Measurements from ENCODE around the gene ARSG.
"Not testable (repeated sequence)": the region's sequence is repeated elsewhere in the genome, so short reads cannot be mapped to it uniquely, and the experiment has no call there.

Gene ARSG

DNA sequence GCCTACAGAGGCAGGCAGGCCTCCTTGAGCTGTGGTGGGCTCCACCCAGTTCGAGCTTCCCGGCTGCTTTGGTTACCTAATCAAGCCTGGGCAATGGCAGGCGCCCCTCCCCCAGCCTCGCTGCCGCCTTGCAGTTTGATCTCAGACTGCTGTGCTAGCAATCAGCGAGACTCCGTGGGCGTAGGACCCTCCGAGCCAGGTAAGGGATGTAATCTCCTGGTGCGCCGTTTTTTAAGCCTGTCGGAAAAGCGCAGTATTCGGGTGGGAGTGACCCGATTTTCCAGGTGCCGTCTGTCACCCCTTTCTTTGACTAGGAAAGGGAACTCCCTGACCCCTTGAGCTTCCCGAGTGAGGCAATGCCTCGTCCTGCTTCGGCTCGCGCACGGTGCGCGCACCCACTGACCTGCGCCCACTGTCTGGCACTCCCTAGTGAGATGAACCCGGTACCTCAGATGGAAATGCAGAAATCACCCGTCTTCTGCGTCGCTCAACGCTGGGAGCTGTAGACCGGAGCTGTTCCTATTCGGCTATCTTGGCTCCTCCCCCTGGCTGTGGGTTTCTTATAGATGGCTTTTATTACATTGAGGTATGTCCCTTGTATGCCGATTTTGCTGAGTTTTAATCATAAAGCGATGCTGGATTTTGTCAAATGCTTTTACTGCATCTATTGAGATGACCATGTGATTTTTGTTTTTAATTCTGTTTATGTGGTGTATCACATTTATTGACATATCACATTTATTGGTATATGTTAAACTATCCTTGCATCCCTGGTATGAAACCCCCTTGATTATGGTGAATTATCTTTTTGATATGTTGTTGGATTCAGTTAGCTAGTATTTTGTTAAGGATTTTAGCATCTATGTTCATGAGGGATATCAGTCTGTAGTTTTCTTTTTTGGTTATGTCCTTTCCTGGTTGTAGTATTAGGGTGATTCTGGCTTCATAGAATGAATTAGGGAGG lies 122.6 kb downstream of the ARSG start:
- POLR2A ChIA-PET; CTCF ChIA-PET; DNase-seq (ENCODE audit: extremely low spot score): not testable (repeated sequence)
- TF ChIP-seq, protein P1, sequence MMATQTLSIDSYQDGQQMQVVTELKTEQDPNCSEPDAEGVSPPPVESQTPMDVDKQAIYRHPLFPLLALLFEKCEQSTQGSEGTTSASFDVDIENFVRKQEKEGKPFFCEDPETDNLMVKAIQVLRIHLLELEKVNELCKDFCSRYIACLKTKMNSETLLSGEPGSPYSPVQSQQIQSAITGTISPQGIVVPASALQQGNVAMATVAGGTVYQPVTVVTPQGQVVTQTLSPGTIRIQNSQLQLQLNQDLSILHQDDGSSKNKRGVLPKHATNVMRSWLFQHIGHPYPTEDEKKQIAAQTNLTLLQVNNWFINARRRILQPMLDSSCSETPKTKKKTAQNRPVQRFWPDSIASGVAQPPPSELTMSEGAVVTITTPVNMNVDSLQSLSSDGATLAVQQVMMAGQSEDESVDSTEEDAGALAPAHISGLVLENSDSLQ (IDR thresholded peaks at IDR 0.05), result 0 out of 2 replicates have a peak, but pooled peaks have one; percentile 3
- TF ChIP-seq L3MBTL2 (conservative IDR thresholded peaks at IDR 0.05), result peak; percentile 48

DNA sequence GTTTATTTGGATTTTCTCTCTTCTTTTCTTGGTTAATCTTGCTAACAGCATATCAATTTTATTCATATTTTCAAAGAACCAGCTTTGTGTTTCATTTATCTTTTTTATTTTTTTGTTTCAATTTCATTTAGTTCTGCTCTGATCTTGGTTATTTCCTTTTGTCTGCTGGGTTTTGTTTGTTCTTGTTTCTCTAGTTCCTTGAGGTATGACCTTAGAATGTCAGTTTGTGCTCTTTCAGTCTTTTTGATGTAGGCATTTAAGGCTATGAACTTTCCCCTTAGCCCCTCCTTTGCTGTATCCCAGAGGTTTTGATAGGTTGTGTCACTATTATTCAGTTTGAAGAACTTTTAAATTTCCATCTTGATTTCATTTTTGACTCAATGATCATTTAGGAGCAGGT lies 123.6 kb downstream of the ARSG start:
- DNase-seq (ENCODE audit: extremely low spot score); CTCF ChIA-PET; POLR2A ChIA-PET: not testable (repeated sequence)

DNA sequence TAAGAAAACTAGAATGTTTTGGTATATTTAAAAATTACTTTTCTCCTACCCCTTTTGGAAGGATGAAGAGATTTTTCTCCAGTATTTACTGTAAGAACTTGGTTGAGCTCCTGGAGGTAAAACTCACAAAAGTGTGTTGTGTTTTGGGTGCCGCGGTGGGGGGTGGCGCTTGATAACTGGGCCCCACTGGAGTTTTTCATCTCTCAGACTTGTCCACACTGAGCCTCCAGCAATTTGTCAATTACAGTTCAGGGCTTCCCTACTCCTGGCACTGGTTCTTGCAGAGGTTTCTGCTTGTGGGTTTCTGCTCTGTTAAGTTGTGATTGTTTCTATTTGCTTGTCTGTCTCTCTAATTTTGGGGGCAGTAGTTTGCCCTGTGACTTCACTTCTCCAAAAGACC lies 126.0 kb downstream of the ARSG start:
- ChIA-PET CTCF (interaction anchor here (1.0 to 1.4 kb wide), 2 partner anchors 14 to 18 kb away, joined by 3 to 4 read pairs; no protein-coding TSS in a partner anchor), POLR2A (no interaction called here)
- TF ChIP-seq, protein P1 (IDR thresholded peaks at IDR 0.05), result no peak
- TF ChIP-seq ZNF384 (IDR thresholded peaks at IDR 0.05), result 0 out of 2 replicates have a peak, but pooled peaks have one; percentile 27

DNA sequence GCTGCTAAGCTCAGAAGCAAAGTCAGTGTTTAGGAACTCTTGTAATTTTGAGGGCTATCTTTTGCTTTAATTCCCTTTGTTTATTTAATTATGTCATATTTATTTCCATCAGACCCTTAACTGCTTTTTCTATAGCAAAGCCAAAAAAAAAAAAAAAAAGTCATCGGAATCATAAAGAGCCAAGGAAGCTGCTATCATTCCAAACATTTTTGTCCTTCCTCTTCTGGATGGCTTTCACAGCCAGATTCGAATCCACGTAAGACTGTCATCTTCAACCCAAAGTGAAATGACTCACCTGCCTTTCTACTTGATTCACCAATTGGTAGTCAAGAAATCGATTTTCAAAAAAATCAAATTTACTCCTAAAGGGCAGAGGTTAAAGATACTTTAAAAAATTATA lies 127.6 kb downstream of the ARSG start:
- POLR2A ChIA-PET, result interaction anchor here (0.9 kb wide), 1 partner anchor 755 kb away, joined by 3 read pairs; no protein-coding TSS in a partner anchor
- CTCF ChIA-PET, result interaction anchor here (1.0 kb wide), 1 partner anchor 18 kb away, joined by 3 read pairs; no protein-coding TSS in a partner anchor
- TF ChIP-seq LEF1 (IDR thresholded peaks at IDR 0.05; ENCODE audit: borderline replicate concordance) (no peak), ELF4 (IDR thresholded peaks at IDR 0.05) (no peak), ZNF384 (IDR thresholded peaks at IDR 0.05) (no peak), FOXK2 (IDR thresholded peaks at IDR 0.05) (no peak), CTBP1 (IDR thresholded peaks at IDR 0.05; ENCODE audit: borderline replicate concordance) (no peak), FOXM1 (IDR thresholded peaks at IDR 0.05; ENCODE audit: borderline replicate concordance) (no peak), BHLHE40 (IDR thresholded peaks at IDR 0.05; ENCODE audit: borderline replicate concordance) (no peak), ARNT (IDR thresholded peaks at IDR 0.05) (no peak), SUZ12 (IDR thresholded peaks at IDR 0.05) (no peak), HDGF (IDR thresholded peaks at IDR 0.05; ENCODE audit: borderline replicate concordance) (no peak), FOXA1 (IDR thresholded peaks at IDR 0.05) (no peak), L3MBTL2 (conservative IDR thresholded peaks at IDR 0.05) (no peak), NFRKB (IDR thresholded peaks at IDR 0.05) (no peak), TARDBP (IDR thresholded peaks at IDR 0.05) (no peak), SP1 (IDR thresholded peaks at IDR 0.05) (no peak)
- TF ChIP-seq, protein P1 (IDR thresholded peaks at IDR 0.05), result no peak
- no peak for DNase-seq (ENCODE audit: extremely low spot score)

More for the DNA sequence above, 126.0 kb downstream of the ARSG start:
- DNase-seq (ENCODE audit: extremely low spot score), result no peak

DNA sequence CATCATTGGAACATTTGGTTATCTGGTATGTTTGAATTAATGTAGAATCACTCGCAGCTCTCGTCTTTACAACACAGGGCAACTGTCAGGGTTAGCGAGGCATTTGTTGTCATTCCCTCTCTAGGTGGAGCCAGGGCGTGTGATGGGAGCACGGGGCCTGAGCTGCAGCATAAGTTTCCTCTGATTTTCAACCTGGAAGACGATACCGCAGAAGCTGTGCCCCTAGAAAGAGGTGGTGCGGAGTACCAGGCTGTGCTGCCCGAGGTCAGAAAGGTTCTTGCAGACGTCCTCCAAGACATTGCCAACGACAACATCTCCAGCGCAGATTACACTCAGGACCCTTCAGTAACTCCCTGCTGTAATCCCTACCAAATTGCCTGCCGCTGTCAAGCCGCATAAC lies 128.8 kb downstream of the ARSG start:
- POLR2A ChIA-PET, result no interaction called here
- CTCF ChIA-PET, result no interaction called here
- no peak for DNase-seq (ENCODE audit: extremely low spot score)
- TF ChIP-seq FOXA1 (IDR thresholded peaks at IDR 0.05) (no peak), HDGF (IDR thresholded peaks at IDR 0.05; ENCODE audit: borderline replicate concordance) (no peak), ZNF384 (IDR thresholded peaks at IDR 0.05) (no peak), SUZ12 (IDR thresholded peaks at IDR 0.05) (no peak), ELF4 (IDR thresholded peaks at IDR 0.05) (no peak), CTBP1 (IDR thresholded peaks at IDR 0.05; ENCODE audit: borderline replicate concordance) (no peak), NFRKB (IDR thresholded peaks at IDR 0.05) (no peak), L3MBTL2 (conservative IDR thresholded peaks at IDR 0.05) (no peak), TARDBP (IDR thresholded peaks at IDR 0.05) (no peak), LEF1 (IDR thresholded peaks at IDR 0.05; ENCODE audit: borderline replicate concordance) (no peak)
- TF ChIP-seq, protein P1 (IDR thresholded peaks at IDR 0.05), result no peak

DNA sequence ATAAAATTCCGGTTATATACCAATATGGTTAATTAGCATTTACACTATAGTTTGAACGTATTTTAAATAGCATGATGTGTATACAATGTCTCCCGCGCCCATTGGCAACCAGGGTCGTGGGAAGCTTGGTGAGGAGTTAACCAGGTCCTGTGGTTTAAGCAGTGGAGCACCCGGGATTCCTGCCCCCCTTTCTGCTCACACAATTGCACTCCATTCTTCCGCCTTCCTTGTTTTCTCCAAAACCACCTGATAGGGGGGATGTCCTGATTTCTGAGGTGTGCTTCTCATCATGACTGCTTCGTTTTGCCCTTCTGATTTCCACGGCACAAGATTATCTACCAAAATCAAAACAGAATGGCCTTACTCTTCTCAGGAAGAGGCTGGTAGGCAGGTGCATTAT lies 130.2 kb downstream of the ARSG start:
- DNase-seq (ENCODE audit: extremely low spot score), result no peak
- TF ChIP-seq SUZ12 (IDR thresholded peaks at IDR 0.05) (no peak), ELF4 (IDR thresholded peaks at IDR 0.05) (no peak), FOXK2 (IDR thresholded peaks at IDR 0.05) (no peak), NFRKB (IDR thresholded peaks at IDR 0.05) (no peak), HDGF (IDR thresholded peaks at IDR 0.05; ENCODE audit: borderline replicate concordance) (no peak), LEF1 (IDR thresholded peaks at IDR 0.05; ENCODE audit: borderline replicate concordance) (no peak), TARDBP (IDR thresholded peaks at IDR 0.05) (no peak), FOXM1 (IDR thresholded peaks at IDR 0.05; ENCODE audit: borderline replicate concordance) (no peak), ZNF384 (IDR thresholded peaks at IDR 0.05) (no peak), CTBP1 (IDR thresholded peaks at IDR 0.05; ENCODE audit: borderline replicate concordance) (no peak), FOXA1 (IDR thresholded peaks at IDR 0.05) (no peak), SP1 (IDR thresholded peaks at IDR 0.05) (no peak), ARNT (IDR thresholded peaks at IDR 0.05) (no peak)
- ChIA-PET POLR2A (no interaction called here), CTCF (no interaction called here)
